Type B pancreatic cell (in vitro differentiated cells): ENCODE results near the gene CACNA1C. TPM values are rescaled to one million over a fixed set of nuclear protein-coding genes. Genes with fewer than 3 reads are reported as not detected.

Source experiments
- DNase-seq: peaks from one replicate; pipeline ENCODE4 v3.0.0; 2021; ENCODE audit warnings: mixed read lengths; ENCODE audit not compliant: unreplicated experiment; ENCODE audit errors: extremely low spot score
- H3K27ac Mint-ChIP-seq: 2 replicates; pipeline ENCODE4 v1.8.0; 2021; ENCODE audit warnings: mild to moderate bottlenecking, mixed read lengths
- H3K27me3 Mint-ChIP-seq: 2 replicates; pipeline ENCODE4 v1.8.0; 2021; ENCODE audit warnings: mixed read lengths
- H3K36me3 Mint-ChIP-seq: 2 replicates; pipeline ENCODE4 v1.8.0; 2021; ENCODE audit warnings: mixed read lengths
- H3K4me1 Mint-ChIP-seq: one replicate; pipeline ENCODE4 v1.8.0; 2021; ENCODE audit warnings: mixed read lengths; ENCODE audit not compliant: unreplicated experiment
- H3K4me3 Mint-ChIP-seq: 2 replicates; pipeline ENCODE4 v1.8.0; 2021; ENCODE audit warnings: mild to moderate bottlenecking, mixed read lengths
- H3K9me3 Mint-ChIP-seq: 2 replicates; pipeline ENCODE4 v1.8.0; 2021; ENCODE audit warnings: mixed read lengths
- total RNA-seq: library from RNA; stranded (reverse); gene quantifications from 2 replicates; pipeline ENCODE4 v1.2.1, GENCODE V29; 2021; ENCODE audit warnings: low replicate concordance
- TF ChIP-seq, protein P1 (sequence below): fragments of 200-600 bp; sonication (generic); conservative IDR thresholded peaks from 2 replicates; pipeline ENCODE4 v1.5.0; 2021; ENCODE audit warnings: antibody characterized with exemption, mild to moderate bottlenecking

CACNA1C gene
- total RNA-seq, 1 donor from 2014 or later, result 14.3 TPM

DNA sequence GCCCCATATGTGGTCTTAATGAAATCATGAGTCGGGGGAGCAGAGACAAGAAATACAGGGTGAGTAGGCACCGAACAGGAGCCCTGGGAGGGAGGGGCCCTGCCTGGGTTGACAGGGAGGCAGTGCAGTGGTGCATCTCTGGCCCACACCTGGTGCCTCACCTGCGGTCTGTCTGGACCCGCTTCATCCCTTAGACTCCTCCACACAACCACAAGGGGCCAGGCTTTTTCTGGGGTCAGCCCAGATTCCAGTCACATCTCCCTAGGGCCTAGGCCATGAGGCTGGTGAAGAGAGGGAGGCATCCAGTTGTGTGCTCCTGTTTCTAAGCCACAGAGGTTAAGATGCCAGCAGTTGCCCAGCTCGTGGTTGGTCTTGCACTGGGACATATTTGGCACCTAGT lies 398.7 kb downstream of the CACNA1C start:
- no peak overlapping the region for H3K27ac Mint-ChIP-seq
- DNase-seq, result no peak
- H3K9me3 Mint-ChIP-seq, result no peaks in the 10 kb centered on the region
- H3K4me3 Mint-ChIP-seq, result no peak overlapping the region
- no peaks in the 10 kb centered on the region for H3K27me3 Mint-ChIP-seq
- peaks cover 4% of the 10 kb centered on the region for H3K36me3 Mint-ChIP-seq
- peaks cover 4% of the 10 kb centered on the region for H3K4me1 Mint-ChIP-seq
- TF ChIP-seq, protein P1, sequence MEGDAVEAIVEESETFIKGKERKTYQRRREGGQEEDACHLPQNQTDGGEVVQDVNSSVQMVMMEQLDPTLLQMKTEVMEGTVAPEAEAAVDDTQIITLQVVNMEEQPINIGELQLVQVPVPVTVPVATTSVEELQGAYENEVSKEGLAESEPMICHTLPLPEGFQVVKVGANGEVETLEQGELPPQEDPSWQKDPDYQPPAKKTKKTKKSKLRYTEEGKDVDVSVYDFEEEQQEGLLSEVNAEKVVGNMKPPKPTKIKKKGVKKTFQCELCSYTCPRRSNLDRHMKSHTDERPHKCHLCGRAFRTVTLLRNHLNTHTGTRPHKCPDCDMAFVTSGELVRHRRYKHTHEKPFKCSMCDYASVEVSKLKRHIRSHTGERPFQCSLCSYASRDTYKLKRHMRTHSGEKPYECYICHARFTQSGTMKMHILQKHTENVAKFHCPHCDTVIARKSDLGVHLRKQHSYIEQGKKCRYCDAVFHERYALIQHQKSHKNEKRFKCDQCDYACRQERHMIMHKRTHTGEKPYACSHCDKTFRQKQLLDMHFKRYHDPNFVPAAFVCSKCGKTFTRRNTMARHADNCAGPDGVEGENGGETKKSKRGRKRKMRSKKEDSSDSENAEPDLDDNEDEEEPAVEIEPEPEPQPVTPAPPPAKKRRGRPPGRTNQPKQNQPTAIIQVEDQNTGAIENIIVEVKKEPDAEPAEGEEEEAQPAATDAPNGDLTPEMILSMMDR, result no peak

DNA sequence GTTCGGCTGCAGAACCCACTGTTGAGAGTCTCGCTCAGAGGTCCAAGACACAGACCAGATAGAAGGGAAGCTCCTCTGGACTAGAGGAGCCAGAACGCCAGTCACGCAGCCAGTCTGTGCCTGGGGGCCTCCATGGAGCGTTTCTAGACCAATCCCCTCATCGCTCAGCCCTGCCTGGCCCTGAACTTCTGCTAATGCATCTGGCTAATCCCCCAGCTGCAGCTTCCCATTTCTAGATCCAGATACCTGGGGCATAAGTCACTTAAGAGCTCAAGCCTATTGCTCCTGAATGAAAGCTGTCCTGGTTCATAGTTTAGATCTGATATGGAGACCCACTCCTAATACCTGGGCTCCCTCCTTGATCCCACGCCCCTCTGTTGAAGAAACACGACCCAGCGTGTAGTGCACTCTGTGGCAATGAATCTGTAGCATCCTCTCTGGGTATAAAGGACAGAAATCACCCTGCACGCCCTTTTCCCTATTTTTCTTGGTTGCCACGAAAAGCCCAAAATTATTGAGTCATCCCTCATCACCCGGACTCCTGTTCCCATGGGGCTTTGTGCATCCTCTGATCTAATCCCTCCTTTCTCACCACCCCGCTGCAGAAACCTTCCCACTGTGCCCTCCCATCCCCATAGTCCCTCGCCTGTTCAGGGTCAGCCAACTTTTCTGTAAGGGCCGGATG lies 400.4 kb downstream of the CACNA1C start:
- Mint-ChIP-seq H3K9me3 (no peaks in the 10 kb centered on the region), H3K4me3 (no peak overlapping the region), H3K4me1 (peaks cover 4% of the 10 kb centered on the region), H3K27me3 (no peaks in the 10 kb centered on the region), H3K36me3 (peaks cover 4% of the 10 kb centered on the region), H3K27ac (no peak overlapping the region)
- DNase-seq, result no peak
- TF ChIP-seq, protein P1, result no peak

DNA sequence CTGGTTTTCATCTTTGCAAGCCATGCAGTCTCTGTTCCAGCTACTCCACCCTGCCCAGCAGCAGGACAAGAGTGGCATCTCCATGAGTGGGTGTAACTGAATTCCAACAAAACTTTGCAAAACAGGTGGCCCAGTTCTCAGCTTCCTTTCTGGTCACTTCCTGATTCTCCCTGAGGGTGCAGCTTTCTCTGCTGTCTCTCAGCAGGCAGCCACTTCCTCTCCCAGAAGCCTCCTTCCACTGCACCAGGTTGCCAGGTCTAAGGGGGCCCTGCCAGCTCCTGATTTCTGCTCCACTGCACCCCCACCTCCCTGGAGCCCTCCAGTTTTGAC lies 400.9 kb downstream of the CACNA1C start:
- Mint-ChIP-seq H3K4me1 (peaks cover 4% of the 10 kb centered on the region), H3K36me3 (peaks cover 4% of the 10 kb centered on the region), H3K27ac (no peak overlapping the region), H3K27me3 (no peaks in the 10 kb centered on the region), H3K9me3 (no peaks in the 10 kb centered on the region), H3K4me3 (no peak overlapping the region)
- TF ChIP-seq, protein P1, result no peak
- DNase-seq, result no peak

DNA sequence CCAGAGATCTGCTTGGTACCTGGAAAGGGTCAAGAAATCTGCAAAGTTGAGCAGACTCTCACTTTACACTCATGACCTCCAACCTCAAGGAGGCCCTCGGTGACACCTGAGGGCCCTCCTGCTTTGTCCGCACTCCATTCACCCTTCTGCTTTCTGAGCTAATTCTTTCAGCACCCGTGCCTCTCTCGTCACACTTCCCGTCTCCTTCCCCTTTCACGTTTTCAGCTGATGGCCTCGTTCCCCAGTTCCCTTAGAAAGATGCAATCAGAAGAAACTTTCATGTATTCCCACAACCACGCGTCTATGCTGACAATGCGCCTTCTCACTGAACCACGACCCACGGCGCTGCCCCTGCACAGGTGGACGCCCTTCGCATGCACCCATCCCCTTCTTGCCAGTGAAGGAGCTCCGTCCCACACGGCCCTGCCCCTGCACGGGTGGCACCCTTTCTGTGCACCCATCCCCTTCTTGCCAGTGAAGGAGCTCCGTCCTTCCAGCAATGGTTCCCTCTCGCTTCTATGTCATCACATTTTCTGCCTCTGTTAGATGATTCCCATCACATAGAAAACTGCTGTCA lies 401.9 kb downstream of the CACNA1C start:
- TF ChIP-seq, protein P1, result no peak
- no peaks in the 10 kb centered on the region for H3K9me3 Mint-ChIP-seq
- H3K4me3 Mint-ChIP-seq, result no peak overlapping the region
- H3K36me3 Mint-ChIP-seq, result peaks cover 3% of the 10 kb centered on the region
- peaks cover 4% of the 10 kb centered on the region for H3K4me1 Mint-ChIP-seq
- no peaks in the 10 kb centered on the region for H3K27me3 Mint-ChIP-seq
- no peak for DNase-seq
- no peak overlapping the region for H3K27ac Mint-ChIP-seq

DNA sequence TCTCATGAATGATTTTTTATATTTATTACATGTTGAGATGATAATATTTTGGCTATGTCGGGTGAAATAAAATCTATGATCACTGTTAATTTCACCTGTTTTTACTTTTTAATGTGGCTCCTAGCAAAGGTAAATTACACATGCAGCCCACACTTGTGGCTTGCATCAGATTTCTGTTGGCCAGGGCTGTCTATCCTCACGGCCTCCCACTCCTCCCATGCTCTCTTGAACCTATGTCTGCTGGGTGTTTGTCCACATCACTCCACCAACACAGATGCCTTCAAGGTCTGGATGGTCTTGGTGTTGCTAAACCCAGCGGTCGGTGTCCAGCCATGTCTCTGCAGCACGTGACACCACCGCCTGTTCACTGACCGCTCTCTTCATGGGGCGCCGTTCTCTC lies 402.6 kb downstream of the CACNA1C start:
- Mint-ChIP-seq H3K4me3 (no peak overlapping the region), H3K9me3 (no peaks in the 10 kb centered on the region), H3K27ac (no peak overlapping the region), H3K27me3 (no peaks in the 10 kb centered on the region), H3K4me1 (peaks cover 4% of the 10 kb centered on the region), H3K36me3 (no peaks in the 10 kb centered on the region)
- TF ChIP-seq, protein P1, result no peak
- no peak for DNase-seq
